GM12875 (cell line): ENCODE measurements around the gene TNNI3K.

Experiments used
- H3K4me3 ChIP-seq: one replicate; pipeline ENCODE4 v1.5.1; 2011; ENCODE audit warnings: low read depth, low read length, control low read depth
- CTCF ChIP-seq: IDR thresholded peaks from 2 replicates; pipeline ENCODE4 v1.5.1; 2011; ENCODE audit warnings: low read depth, mild to moderate bottlenecking, control low read depth, inconsistent platforms, low read length, moderate library complexity, borderline replicate concordance; ENCODE audit not compliant: insufficient read depth

TNNI3K gene

GRCh38 chr1:74453277-74453676, 218.1 kb downstream of the TNNI3K start:
- no peak for TF ChIP-seq CTCF

GRCh38 chr1:74455390-74455789, 220.2 kb downstream of the TNNI3K start:
- TF ChIP-seq CTCF, result no peak
- no peak overlapping the region for H3K4me3 ChIP-seq

More at GRCh38 chr1:74453277-74453676, 218.1 kb downstream of the TNNI3K start:
- H3K4me3 ChIP-seq, result no peak overlapping the region

- TF ChIP-seq CTCF, result no peak
- no peak overlapping the region for H3K4me3 ChIP-seq
Measured at GRCh38 chr1:74457253-74457652, 222.1 kb downstream of the TNNI3K start.

- no peak overlapping the region for H3K4me3 ChIP-seq
- no peak for TF ChIP-seq CTCF
Measured at GRCh38 chr1:74463333-74463988, 228.3 kb downstream of the TNNI3K start.

GRCh38 chr1:74464037-74464436, 228.8 kb downstream of the TNNI3K start:
- no peak overlapping the region for H3K4me3 ChIP-seq
- TF ChIP-seq CTCF, result no peak

GRCh38 chr1:74465193-74465681, 230.1 kb downstream of the TNNI3K start:
- TF ChIP-seq CTCF, result no peak
- H3K4me3 ChIP-seq, result no peak overlapping the region

GRCh38 chr1:74467786-74468377, 232.7 kb downstream of the TNNI3K start:
- TF ChIP-seq CTCF, result no peak
- H3K4me3 ChIP-seq, result no peak overlapping the region
